Stimulated activated naive CD8-positive, alpha-beta T cell treated with anti-CD3 and anti-CD28 coated beads, Interleukin-15, amount 100 ng/mL, for 72 hours (primary cell): Measurements from ENCODE around the gene C12orf60.

Source experiments
- ATAC-seq: fragments of 150-1000 bp; cut with Tn5 transposase; 2 replicates; pipeline ENCODE4 v1.10.0; 2021; ENCODE audit warnings: mild to moderate bottlenecking, moderate library complexity
- DNase-seq, 2 donors: peaks; one replicate each; pipeline ENCODE4 v3.0.0; 2021 to 2022
- H3K27ac Mint-ChIP-seq, 2 donors: one replicate each; pipeline ENCODE4 v1.8.0; 2022; ENCODE audit warnings: mild to moderate bottlenecking in 2 of 2, mixed read lengths in 2 of 2, moderate library complexity in 2 of 2
- H3K27me3 Mint-ChIP-seq: one replicate; pipeline ENCODE4 v1.8.0; 2022; ENCODE audit warnings: mixed read lengths
- H3K4me1 Mint-ChIP-seq: one replicate; pipeline ENCODE4 v1.8.0; 2022; ENCODE audit warnings: mild to moderate bottlenecking, mixed read lengths
- H3K4me3 Mint-ChIP-seq, 2 donors: one replicate each; pipeline ENCODE4 v1.8.0; 2022; ENCODE audit warnings: mild to moderate bottlenecking in 2 of 2, mixed read lengths in 2 of 2, moderate library complexity in 1 of 2
- H3K9me3 Mint-ChIP-seq, 2 donors: one replicate each; pipeline ENCODE4 v1.8.0; 2022; ENCODE audit warnings: mixed read lengths in 2 of 2

C12orf60 gene

GRCh38 chr12:14871247-14871646, 67.8 kb downstream of the C12orf60 start:
- H3K9me3 Mint-ChIP-seq, result peaks cover 8 to 9% of the 10 kb centered on the region in 2 donors
- no peaks in the 10 kb centered on the region for H3K27me3 Mint-ChIP-seq
- no peak overlapping the region for H3K4me3 Mint-ChIP-seq
- H3K4me1 Mint-ChIP-seq, result peaks cover 13% of the 10 kb centered on the region
- no peak overlapping the region for H3K27ac Mint-ChIP-seq
- DNase-seq (no peak), ATAC-seq (no peak)

- peaks cover 13% of the 10 kb centered on the region for H3K4me1 Mint-ChIP-seq
- DNase-seq, result no peak
Observed at GRCh38 chr12:14871886-14872285, 68.4 kb downstream of the C12orf60 start.

GRCh38 chr12:14873440-14874185, 70.1 kb downstream of the C12orf60 start:
- no peak overlapping the region for H3K4me3 Mint-ChIP-seq
- H3K9me3 Mint-ChIP-seq, result no peaks in the 10 kb centered on the region
- no peaks in the 10 kb centered on the region for H3K27me3 Mint-ChIP-seq
- no peak overlapping the region for H3K27ac Mint-ChIP-seq
- ATAC-seq, result no peak
- no peak for DNase-seq
- peaks cover 13% of the 10 kb centered on the region for H3K4me1 Mint-ChIP-seq

More at GRCh38 chr12:14871886-14872285, 68.4 kb downstream of the C12orf60 start:
- ATAC-seq, result no peak
- Mint-ChIP-seq H3K4me3 (no peak overlapping the region), H3K27me3 (no peaks in the 10 kb centered on the region), H3K9me3 (peaks cover 8 to 9% of the 10 kb centered on the region in 2 donors), H3K27ac (no peak overlapping the region)
